GM21528 (cell line): Measurements from ENCODE around the gene HMOX2.

Experiments
- ATAC-seq: cut with Tn5 transposase; IDR thresholded peaks from one replicate; pipeline ENCODE4 v1.9.1; 2021; ENCODE audit warnings: mild to moderate bottlenecking, moderate library complexity; ENCODE audit not compliant: unreplicated experiment, low FRiP score

The HMOX2 gene

GRCh38 chr16:4475880-4476788 is at the start of gene HMOX2:
TSS of gene HMOX2 (plus strand) at chr16:4476398. CDS start at chr16:4505525, 29,127 bp downstream.
- ATAC-seq: peak; percentile 78

- no peak for ATAC-seq
Measured at GRCh38 chr16:4426722-4427372, 49.4 kb upstream of the HMOX2 start.

- no peak for ATAC-seq
Measured at GRCh38 chr16:4428500-4428899, 47.7 kb upstream of the HMOX2 start.

- ATAC-seq: no peak
Measured at GRCh38 chr16:4431023-4431422, 45.2 kb upstream of the HMOX2 start.

GRCh38 chr16:4433228-4433627 is 43.0 kb upstream of the HMOX2 start:
- no peak for ATAC-seq

- no peak for ATAC-seq
Measured at GRCh38 chr16:4433914-4434787, 42.0 kb upstream of the HMOX2 start.

GRCh38 chr16:4435337-4436067 is 40.7 kb upstream of the HMOX2 start:
- ATAC-seq: no peak

- no peak for ATAC-seq
Measured at GRCh38 chr16:4437366-4437765, 38.8 kb upstream of the HMOX2 start.

GRCh38 chr16:4442371-4442770 is 33.8 kb upstream of the HMOX2 start:
- no peak for ATAC-seq

- ATAC-seq: no peak
Measured at GRCh38 chr16:4443271-4443670, 32.9 kb upstream of the HMOX2 start.

- ATAC-seq: no peak
Measured at GRCh38 chr16:4443986-4444385, 32.2 kb upstream of the HMOX2 start.

- ATAC-seq: no peak
Measured at GRCh38 chr16:4450430-4450829, 25.8 kb upstream of the HMOX2 start.

GRCh38 chr16:4450931-4451519 is 25.2 kb upstream of the HMOX2 start:
- no peak for ATAC-seq

GRCh38 chr16:4452674-4453073 is 23.5 kb upstream of the HMOX2 start:
- ATAC-seq: no peak

GRCh38 chr16:4454623-4455022 is 21.6 kb upstream of the HMOX2 start:
- no peak for ATAC-seq

GRCh38 chr16:4455081-4455480 is 21.1 kb upstream of the HMOX2 start:
- no peak for ATAC-seq

- no peak for ATAC-seq
Measured at GRCh38 chr16:4455951-4456350, 20.2 kb upstream of the HMOX2 start.

GRCh38 chr16:4460936-4461249 is 15.3 kb upstream of the HMOX2 start:
- ATAC-seq: no peak

GRCh38 chr16:4461250-4462085 is 14.7 kb upstream of the HMOX2 start:
- ATAC-seq: no peak
